Common myeloid progenitor, CD34-positive (primary cell): ENCODE measurements around the gene TRIM4.
"Not testable (repeated sequence)": the region's sequence is repeated elsewhere in the genome, so short reads cannot be mapped to it uniquely, and the experiment has no call there.

Experiments used
- CTCF ChIA-PET: fragments of 350-600 bp; sonication (Branson Sonifier 250); formaldehyde crosslinking; loops from one replicate; lab custom pipeline; 2021; ENCODE audit warnings: antibody characterized with exemption; lab: Charles Lee
- POLR2A ChIA-PET: fragments of 350-600 bp; sonication (Branson Sonifier 250); formaldehyde crosslinking; loops from one replicate; lab custom pipeline; 2021; ENCODE audit warnings: antibody characterized with exemption; lab: Charles Lee
- DNase-seq, 3 donors: peaks; one replicate each; pipeline versions ENCODE4 v3.0.0 to v3.0.0-alpha.2; 2013
- H3K27ac ChIP-seq, 2 experiments: 1 replicate in 1 of 2; 2 replicates in 1 of 2; pipeline ENCODE4 v1.7.0; 2013; ENCODE audit warnings: inconsistent platforms in 2 of 2, low read length in 2 of 2, mild to moderate bottlenecking in 2 of 2, low read depth in 1 of 2, moderate library complexity in 1 of 2; ENCODE audit not compliant: severe bottlenecking in 2 of 2, insufficient read depth in 1 of 2, poor library complexity in 1 of 2
- H3K27me3 ChIP-seq, 5 experiments: replicated peaks in 2 of 5; 1 replicate in 3 of 5; 2 replicates in 2 of 5; pipeline versions ENCODE4 v1.6.1 to v1.7.0; 2013; ENCODE audit warnings: low read length in 4 of 5, mild to moderate bottlenecking in 2 of 5, moderate library complexity in 2 of 5, inconsistent platforms in 1 of 5; ENCODE audit not compliant: insufficient read depth in 5 of 5, control insufficient read depth in 4 of 5
- H3K36me3 ChIP-seq, 4 experiments: 1 replicate in 2 of 4; 2 replicates in 2 of 4; pipeline versions ENCODE4 v1.6.1 to v1.7.0; 2013; ENCODE audit warnings: low read length in 3 of 4, control low read depth in 1 of 4, mild to moderate bottlenecking in 1 of 4; ENCODE audit not compliant: control insufficient read depth in 4 of 4, insufficient read depth in 4 of 4
- H3K4me1 ChIP-seq, 4 experiments: 1 replicate in 3 of 4; 2 replicates in 1 of 4; pipeline versions ENCODE4 v1.6.1 to v1.7.1; 2013; ENCODE audit warnings: low read length in 3 of 4, mild to moderate bottlenecking in 3 of 4, control low read depth in 1 of 4, inconsistent platforms in 1 of 4, moderate library complexity in 1 of 4; ENCODE audit not compliant: control insufficient read depth in 4 of 4, insufficient read depth in 4 of 4; ENCODE audit errors: control extremely low read depth in 1 of 4
- H3K4me3 ChIP-seq, 7 experiments: 1 replicate in 4 of 7; 2 replicates in 3 of 7; pipeline versions ENCODE4 v1.5.1 to v1.7.0; 2013; ENCODE audit warnings: mild to moderate bottlenecking in 7 of 7, low read length in 6 of 7, moderate library complexity in 6 of 7, inconsistent platforms in 2 of 7, low read depth in 2 of 7, control low read depth in 1 of 7; ENCODE audit not compliant: insufficient read depth in 4 of 7, control insufficient read depth in 1 of 7; ENCODE audit errors: extremely low read depth in 1 of 7
- H3K9me3 ChIP-seq, 5 experiments: 1 replicate in 4 of 5; 2 replicates in 1 of 5; pipeline versions ENCODE4 v1.6.1 to v1.7.1; 2013; ENCODE audit warnings: low read length in 4 of 5, mild to moderate bottlenecking in 2 of 5, inconsistent platforms in 1 of 5, low read depth in 1 of 5, moderate library complexity in 1 of 5; ENCODE audit not compliant: control insufficient read depth in 4 of 5, insufficient read depth in 2 of 5; ENCODE audit errors: control extremely low read depth in 1 of 5
- WGBS: methylation state at CpG from one replicate; pipeline ENCODE4 v1.1.5; 2013; ENCODE audit not compliant: insufficient coverage; 5-methylcytosine and 5-hydroxymethylcytosine counted together

Gene TRIM4

GRCh38 chr7:99888366-99888765 is 31.0 kb downstream of the TRIM4 start:
- CTCF ChIA-PET, H3K27me3 ChIP-seq, DNase-seq, H3K4me1 ChIP-seq, H3K4me3 ChIP-seq, H3K27ac ChIP-seq, POLR2A ChIA-PET: not testable (repeated sequence)
- WGBS = no CpG with 5 or more reads among the region's 29 CpGs
- Histone ChIP-seq H3K9me3 (peaks cover 0 to 15% (median 4%) of the 10 kb centered on the region in 5 experiments), H3K36me3 (peaks cover 16 to 30% (median 20%) of the 10 kb centered on the region in 4 experiments)

GRCh38 chr7:99881370-99881769 is 38.0 kb downstream of the TRIM4 start:
- ChIA-PET POLR2A (no interaction called here), CTCF (no interaction called here)
- 93% methylated on average over 4 of the region's 4 CpGs for WGBS
- no peak overlapping the region for H3K27ac ChIP-seq
- no peaks in the 10 kb centered on the region for H3K27me3 ChIP-seq
- peaks cover 0 to 4% (median 2%) of the 10 kb centered on the region in 5 experiments for H3K9me3 ChIP-seq
- DNase-seq = no peak
- no peak overlapping the region for H3K4me3 ChIP-seq
- H3K4me1 ChIP-seq = no peaks in the 10 kb centered on the region
- no peaks in the 10 kb centered on the region for H3K36me3 ChIP-seq

- no CpG with 5 or more reads among the region's 3 CpGs for WGBS
Measured at GRCh38 chr7:99876933-99877332, 42.4 kb downstream of the TRIM4 start, which contains the start of gene OR2AE1. TSS of gene OR2AE1 (minus strand) at chr7:99877033. CDS start at chr7:99877033, 0 bp downstream.

DNA sequence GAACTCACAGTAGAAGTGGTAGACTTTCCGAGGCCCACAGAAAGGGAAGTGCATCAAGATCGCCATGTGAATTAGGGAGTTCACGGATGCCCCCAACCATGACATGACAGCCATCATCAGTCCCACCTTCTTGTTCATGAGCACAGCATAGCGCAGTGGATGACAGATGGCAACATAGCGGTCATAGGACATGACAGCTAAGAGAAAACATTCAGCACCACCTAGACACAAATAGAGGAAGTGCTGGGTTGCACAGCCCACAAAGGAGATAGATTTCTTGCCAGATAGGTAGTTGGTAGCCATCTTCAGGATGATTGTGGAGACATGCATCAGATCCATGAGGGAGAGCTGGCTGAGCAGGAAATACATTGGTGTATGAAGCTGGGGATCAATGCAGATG is 42.8 kb downstream of the TRIM4 start:
- ChIA-PET POLR2A (no interaction called here), CTCF (interaction anchor here (0.6 kb wide), 1 partner anchor 33 kb away, joined by 3 read pairs; no protein-coding TSS in a partner anchor)
- 100% methylated on average over 4 of the region's 5 CpGs for WGBS
- Histone ChIP-seq H3K4me3 (no peak overlapping the region), H3K27me3 (no peaks in the 10 kb centered on the region), H3K36me3 (no peaks in the 10 kb centered on the region), H3K4me1 (no peaks in the 10 kb centered on the region), H3K27ac (no peak overlapping the region), H3K9me3 (no peaks in the 10 kb centered on the region)
- DNase-seq = peak in 2 of 3 donors; percentile 27 to 55

More at GRCh38 chr7:99876933-99877332, 42.4 kb downstream of the TRIM4 start, which contains the start of gene OR2AE1:
- Histone ChIP-seq H3K4me1 (no peaks in the 10 kb centered on the region), H3K27ac (no peak within 1 kb of the TSS), H3K9me3 (no peaks in the 10 kb centered on the region), H3K36me3 (no peaks in the 10 kb centered on the region), H3K4me3 (no peak within 1 kb of the TSS), H3K27me3 (no peaks in the 10 kb centered on the region)
- ChIA-PET POLR2A (no interaction called here), CTCF (interaction anchor here (0.6 to 1.0 kb wide), 2 partner anchors 15 to 33 kb away, joined by 3 read pairs; no protein-coding TSS in a partner anchor)
- no peak for DNase-seq

GRCh38 chr7:99868246-99868645 is 51.1 kb downstream of the TRIM4 start:
- Histone ChIP-seq H3K9me3 (peaks cover 7 to 20% (median 10%) of the 10 kb centered on the region in 5 experiments), H3K27ac (no peak overlapping the region), H3K4me1 (no peaks in the 10 kb centered on the region), H3K27me3 (no peaks in the 10 kb centered on the region), H3K36me3 (no peaks in the 10 kb centered on the region), H3K4me3 (no peak overlapping the region)
- POLR2A ChIA-PET = no interaction called here
- DNase-seq = no peak
- CTCF ChIA-PET = no interaction called here
- WGBS = no CpG with 5 or more reads among the region's 1 CpG

GRCh38 chr7:99867477-99867876 is 51.9 kb downstream of the TRIM4 start:
- H3K27me3 ChIP-seq, CTCF ChIA-PET, H3K27ac ChIP-seq, H3K4me3 ChIP-seq, POLR2A ChIA-PET, H3K36me3 ChIP-seq, DNase-seq, H3K4me1 ChIP-seq: not testable (repeated sequence)
- WGBS = no CpG with 5 or more reads among the region's 2 CpGs
- H3K9me3 ChIP-seq = peaks cover 7 to 20% (median 10%) of the 10 kb centered on the region in 5 experiments

- ChIA-PET POLR2A (no interaction called here), CTCF (no interaction called here)
- Histone ChIP-seq H3K27me3 (peaks cover 0 to 4% (median 0%) of the 10 kb centered on the region in 5 experiments), H3K9me3 (peaks cover 7 to 20% (median 10%) of the 10 kb centered on the region in 5 experiments), H3K27ac (no peak overlapping the region), H3K36me3 (no peaks in the 10 kb centered on the region), H3K4me3 (no peak overlapping the region), H3K4me1 (no peaks in the 10 kb centered on the region)
- WGBS = 61% methylated on average over 2 of the region's 2 CpGs
- DNase-seq = peak in 1 of 3 donors; percentile 5
Measured at GRCh38 chr7:99863847-99864440, 55.4 kb downstream of the TRIM4 start.
